GM12801 (cell line): ENCODE results near the gene NCS1.

ENCODE experiments used
- CTCF ChIP-seq: IDR thresholded peaks from one replicate; pipeline ENCODE4 v1.5.1; 2011; ENCODE audit warnings: control low read depth; ENCODE audit not compliant: insufficient read length; ENCODE audit errors: extremely low read depth

NCS1 gene

GRCh38 chr9:130209422-130209821 lies 37.2 kb downstream of the NCS1 start:
- TF ChIP-seq CTCF, result no peak

- TF ChIP-seq CTCF, result no peak
Measured at GRCh38 chr9:130211548-130212226, 39.5 kb downstream of the NCS1 start.

GRCh38 chr9:130212543-130213297 lies 40.5 kb downstream of the NCS1 start:
- no peak for TF ChIP-seq CTCF

- TF ChIP-seq CTCF, result no peak
Measured at GRCh38 chr9:130213911-130214761, 41.9 kb downstream of the NCS1 start.

GRCh38 chr9:130214776-130215340 lies 42.7 kb downstream of the NCS1 start:
- no peak for TF ChIP-seq CTCF

GRCh38 chr9:130215341-130216119 lies 43.3 kb downstream of the NCS1 start:
- TF ChIP-seq CTCF, result no peak

GRCh38 chr9:130217838-130218237 lies 45.6 kb downstream of the NCS1 start:
- TF ChIP-seq CTCF, result no peak
